HCT116 (cell line): ENCODE data around the gene EEF1AKMT2.

ENCODE experiments used
- CTCF ChIP-seq, 3 experiments: fragments of 200-600 bp in 1 of 3; sonication (generic) in 1 of 3; IDR thresholded peaks in 2 of 3; conservative IDR thresholded peaks in 1 of 3; 2 replicates each; pipeline ENCODE4 v1.5.1; 2012 to 2017; ENCODE audit warnings: low read depth in 2 of 3, low read length in 2 of 3, antibody characterized with exemption in 1 of 3, borderline replicate concordance in 1 of 3, control low read depth in 1 of 3, mild to moderate bottlenecking in 1 of 3, mixed read lengths in 1 of 3, mixed run types in 1 of 3, moderate library complexity in 1 of 3; ENCODE audit not compliant: insufficient read depth in 1 of 3
- EGR1 ChIP-seq: IDR thresholded peaks from 2 replicates; pipeline ENCODE4 v1.6.1; 2012; ENCODE audit warnings: low read depth
- EZH2 ChIP-seq: fragments of 200-600 bp; sonication (generic); IDR thresholded peaks from 2 replicates; pipeline ENCODE4 v1.6.1; 2017; ENCODE audit warnings: antibody characterized with exemption, mixed run types
- EZH2phosphoT487 ChIP-seq: fragments of 200-600 bp; IDR thresholded peaks from 2 replicates; pipeline ENCODE4 v1.6.1; 2018; ENCODE audit warnings: antibody characterized with exemption, borderline replicate concordance
- POLR2A ChIP-seq: IDR thresholded peaks from 2 replicates; pipeline ENCODE4 v1.7.0; 2011; ENCODE audit warnings: borderline replicate concordance; ENCODE audit not compliant: insufficient read depth, insufficient read length; ENCODE audit errors: extremely low read depth
- POLR2AphosphoS5 ChIP-seq: IDR thresholded peaks from 2 replicates; pipeline ENCODE4 v1.6.1; 2011; ENCODE audit warnings: mild to moderate bottlenecking, low read depth, low read length, moderate library complexity
- SIN3A ChIP-seq: IDR thresholded peaks from 2 replicates; pipeline ENCODE4 v1.6.1; 2012; ENCODE audit warnings: low read depth
- SP1 ChIP-seq: IDR thresholded peaks from 2 replicates; pipeline ENCODE4 v1.6.1; 2012; ENCODE audit warnings: low read depth
- YY1 ChIP-seq: IDR thresholded peaks from 2 replicates; pipeline ENCODE4 v1.6.1; 2011; ENCODE audit warnings: low read length, low read depth, moderate library complexity, mild to moderate bottlenecking; ENCODE audit not compliant: insufficient replicate concordance; ENCODE audit errors: extremely low read depth
- ZNF274 ChIP-seq: fragments of 200-500 bp; sonication (Bioruptor generic); IDR thresholded peaks from 2 replicates; pipeline ENCODE4 v1.6.1; 2014; ENCODE audit warnings: mild to moderate bottlenecking, low read depth, low read length, inconsistent platforms
- TF ChIP-seq, protein P1 (sequence below): IDR thresholded peaks from 2 replicates; pipeline ENCODE4 v1.6.1; 2012
- TF ChIP-seq, protein P2 (sequence below): IDR thresholded peaks from 2 replicates; pipeline ENCODE4 v1.6.1; 2012; ENCODE audit warnings: low read depth

DNA sequence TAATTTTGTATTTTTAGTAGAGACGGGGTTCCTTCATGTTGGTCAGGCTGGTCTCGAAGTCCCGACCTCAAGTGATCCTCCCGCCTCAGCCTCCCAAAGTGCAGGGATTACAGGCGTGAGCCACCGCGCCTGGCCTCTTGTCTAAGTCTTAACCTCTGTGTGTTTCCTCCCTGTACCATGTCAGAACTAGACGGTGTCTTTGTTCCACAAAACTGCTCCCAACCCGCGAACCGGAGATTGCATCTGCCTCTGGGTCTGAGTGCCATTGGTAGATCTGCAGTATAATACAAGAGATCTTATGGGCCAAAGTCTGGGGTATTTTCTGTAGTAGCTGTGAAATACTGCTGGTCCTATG lies 1.3 kb upstream of the EEF1AKMT2 start:
- no peak for TF ChIP-seq POLR2A
- no peak for TF ChIP-seq CTCF (IDR thresholded peaks at IDR 0.05 in 2 of 3, conservative IDR thresholded peaks at IDR 0.05 in 1 of 3; ENCODE audit: borderline replicate concordance in 1 of 3, insufficient read depth in 1 of 3, low read depth in 2 of 3, low read length in 2 of 3)
- TF ChIP-seq, protein P1, sequence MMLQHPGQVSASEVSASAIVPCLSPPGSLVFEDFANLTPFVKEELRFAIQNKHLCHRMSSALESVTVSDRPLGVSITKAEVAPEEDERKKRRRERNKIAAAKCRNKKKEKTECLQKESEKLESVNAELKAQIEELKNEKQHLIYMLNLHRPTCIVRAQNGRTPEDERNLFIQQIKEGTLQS: no peak
- TF ChIP-seq POLR2AphosphoS5: no peak
- no peak for TF ChIP-seq YY1
- TF ChIP-seq SIN3A: no peak
- TF ChIP-seq EZH2: no peak
- TF ChIP-seq EZH2phosphoT487: no peak
- TF ChIP-seq SP1: no peak
- TF ChIP-seq, protein P2, sequence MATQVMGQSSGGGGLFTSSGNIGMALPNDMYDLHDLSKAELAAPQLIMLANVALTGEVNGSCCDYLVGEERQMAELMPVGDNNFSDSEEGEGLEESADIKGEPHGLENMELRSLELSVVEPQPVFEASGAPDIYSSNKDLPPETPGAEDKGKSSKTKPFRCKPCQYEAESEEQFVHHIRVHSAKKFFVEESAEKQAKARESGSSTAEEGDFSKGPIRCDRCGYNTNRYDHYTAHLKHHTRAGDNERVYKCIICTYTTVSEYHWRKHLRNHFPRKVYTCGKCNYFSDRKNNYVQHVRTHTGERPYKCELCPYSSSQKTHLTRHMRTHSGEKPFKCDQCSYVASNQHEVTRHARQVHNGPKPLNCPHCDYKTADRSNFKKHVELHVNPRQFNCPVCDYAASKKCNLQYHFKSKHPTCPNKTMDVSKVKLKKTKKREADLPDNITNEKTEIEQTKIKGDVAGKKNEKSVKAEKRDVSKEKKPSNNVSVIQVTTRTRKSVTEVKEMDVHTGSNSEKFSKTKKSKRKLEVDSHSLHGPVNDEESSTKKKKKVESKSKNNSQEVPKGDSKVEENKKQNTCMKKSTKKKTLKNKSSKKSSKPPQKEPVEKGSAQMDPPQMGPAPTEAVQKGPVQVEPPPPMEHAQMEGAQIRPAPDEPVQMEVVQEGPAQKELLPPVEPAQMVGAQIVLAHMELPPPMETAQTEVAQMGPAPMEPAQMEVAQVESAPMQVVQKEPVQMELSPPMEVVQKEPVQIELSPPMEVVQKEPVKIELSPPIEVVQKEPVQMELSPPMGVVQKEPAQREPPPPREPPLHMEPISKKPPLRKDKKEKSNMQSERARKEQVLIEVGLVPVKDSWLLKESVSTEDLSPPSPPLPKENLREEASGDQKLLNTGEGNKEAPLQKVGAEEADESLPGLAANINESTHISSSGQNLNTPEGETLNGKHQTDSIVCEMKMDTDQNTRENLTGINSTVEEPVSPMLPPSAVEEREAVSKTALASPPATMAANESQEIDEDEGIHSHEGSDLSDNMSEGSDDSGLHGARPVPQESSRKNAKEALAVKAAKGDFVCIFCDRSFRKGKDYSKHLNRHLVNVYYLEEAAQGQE: no peak
- no peak for TF ChIP-seq ZNF274
- TF ChIP-seq EGR1: no peak
